ENCODE data around the gene PIGT. TPM values are rescaled to one million over a fixed set of nuclear protein-coding genes. Genes with fewer than 3 reads are reported as not detected.

PIGT gene
- total and polyA plus RNA-seq, 3 donors from 2014 or later = 115 to 140 (median 137) TPM

DNA sequence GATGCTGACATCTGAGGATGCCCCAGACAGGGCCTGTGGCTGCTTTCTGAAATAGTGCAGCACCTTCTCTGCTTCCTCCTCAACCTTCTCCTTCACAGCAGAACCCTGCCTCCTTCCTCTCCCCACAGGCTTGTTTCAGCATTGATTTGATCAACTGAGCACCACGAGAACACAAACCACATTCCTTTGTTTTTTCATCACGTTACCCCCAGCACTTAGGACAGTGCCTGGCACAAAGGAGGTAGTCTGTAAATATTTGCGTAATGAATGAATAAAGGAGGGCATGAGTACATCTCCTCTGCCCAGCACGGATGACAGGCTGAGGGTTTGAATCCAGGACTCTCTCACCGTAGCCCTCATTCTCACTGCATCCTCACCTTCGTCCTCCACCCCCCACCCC is 32.3 kb downstream of the PIGT start:
- intact Hi-C loops (cut with DNase I; ENCODE audit: low total_unique reads) = no loop called here
- no peaks in the 10 kb centered on the region for H3K4me1 ChIP-seq
- 74 to 84% methylated on average over 6 of the region's 6 CpGs for WGBS, 2 donors
- no peaks in the 10 kb centered on the region for H3K9me3 ChIP-seq
- DNase-seq = no peak
- H3K36me3 ChIP-seq (ENCODE audit: low read depth, missing control alignments) = no peaks in the 10 kb centered on the region
- H3K27me3 ChIP-seq = no peaks in the 10 kb centered on the region
- H3K27ac ChIP-seq = no peak overlapping the region
- TF ChIP-seq POLR2A (IDR thresholded peaks at IDR 0.05) = no peak
- no peak overlapping the region for H3K4me3 ChIP-seq

DNA sequence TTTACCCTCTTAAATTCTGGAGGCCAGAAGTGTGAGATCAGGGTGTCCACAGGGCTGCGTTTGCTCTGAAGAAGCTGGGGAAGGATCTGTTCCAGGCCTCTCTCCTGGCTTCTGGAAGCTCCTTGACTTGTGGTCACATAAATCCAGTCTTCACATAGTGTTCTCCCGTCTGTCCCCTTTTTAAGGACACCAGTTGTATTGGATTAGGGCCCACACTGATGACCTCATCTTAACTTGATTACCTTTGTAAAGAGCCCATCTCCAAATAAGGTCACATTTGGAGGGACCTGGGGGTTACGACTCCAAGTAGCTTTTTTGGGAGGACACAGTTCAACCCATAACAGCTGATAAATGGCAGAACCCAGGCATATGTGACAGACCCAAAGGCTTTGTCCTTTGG is 33.6 kb downstream of the PIGT start:
- Histone ChIP-seq H3K4me3 (no peak overlapping the region), H3K27me3 (no peaks in the 10 kb centered on the region), H3K36me3 (ENCODE audit: low read depth, missing control alignments) (no peaks in the 10 kb centered on the region), H3K27ac (no peak overlapping the region), H3K9me3 (no peaks in the 10 kb centered on the region), H3K4me1 (no peaks in the 10 kb centered on the region)
- TF ChIP-seq, protein P1, sequence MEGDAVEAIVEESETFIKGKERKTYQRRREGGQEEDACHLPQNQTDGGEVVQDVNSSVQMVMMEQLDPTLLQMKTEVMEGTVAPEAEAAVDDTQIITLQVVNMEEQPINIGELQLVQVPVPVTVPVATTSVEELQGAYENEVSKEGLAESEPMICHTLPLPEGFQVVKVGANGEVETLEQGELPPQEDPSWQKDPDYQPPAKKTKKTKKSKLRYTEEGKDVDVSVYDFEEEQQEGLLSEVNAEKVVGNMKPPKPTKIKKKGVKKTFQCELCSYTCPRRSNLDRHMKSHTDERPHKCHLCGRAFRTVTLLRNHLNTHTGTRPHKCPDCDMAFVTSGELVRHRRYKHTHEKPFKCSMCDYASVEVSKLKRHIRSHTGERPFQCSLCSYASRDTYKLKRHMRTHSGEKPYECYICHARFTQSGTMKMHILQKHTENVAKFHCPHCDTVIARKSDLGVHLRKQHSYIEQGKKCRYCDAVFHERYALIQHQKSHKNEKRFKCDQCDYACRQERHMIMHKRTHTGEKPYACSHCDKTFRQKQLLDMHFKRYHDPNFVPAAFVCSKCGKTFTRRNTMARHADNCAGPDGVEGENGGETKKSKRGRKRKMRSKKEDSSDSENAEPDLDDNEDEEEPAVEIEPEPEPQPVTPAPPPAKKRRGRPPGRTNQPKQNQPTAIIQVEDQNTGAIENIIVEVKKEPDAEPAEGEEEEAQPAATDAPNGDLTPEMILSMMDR (IDR thresholded peaks at IDR 0.05) = no peak
- no peak for TF ChIP-seq POLR2A (IDR thresholded peaks at IDR 0.05)
- DNase-seq = no peak
- intact Hi-C loops (cut with DNase I; ENCODE audit: low total_unique reads) = no loop called here
- 45 to 55% methylated on average over 3 of the region's 3 CpGs for WGBS, 2 donors

DNA sequence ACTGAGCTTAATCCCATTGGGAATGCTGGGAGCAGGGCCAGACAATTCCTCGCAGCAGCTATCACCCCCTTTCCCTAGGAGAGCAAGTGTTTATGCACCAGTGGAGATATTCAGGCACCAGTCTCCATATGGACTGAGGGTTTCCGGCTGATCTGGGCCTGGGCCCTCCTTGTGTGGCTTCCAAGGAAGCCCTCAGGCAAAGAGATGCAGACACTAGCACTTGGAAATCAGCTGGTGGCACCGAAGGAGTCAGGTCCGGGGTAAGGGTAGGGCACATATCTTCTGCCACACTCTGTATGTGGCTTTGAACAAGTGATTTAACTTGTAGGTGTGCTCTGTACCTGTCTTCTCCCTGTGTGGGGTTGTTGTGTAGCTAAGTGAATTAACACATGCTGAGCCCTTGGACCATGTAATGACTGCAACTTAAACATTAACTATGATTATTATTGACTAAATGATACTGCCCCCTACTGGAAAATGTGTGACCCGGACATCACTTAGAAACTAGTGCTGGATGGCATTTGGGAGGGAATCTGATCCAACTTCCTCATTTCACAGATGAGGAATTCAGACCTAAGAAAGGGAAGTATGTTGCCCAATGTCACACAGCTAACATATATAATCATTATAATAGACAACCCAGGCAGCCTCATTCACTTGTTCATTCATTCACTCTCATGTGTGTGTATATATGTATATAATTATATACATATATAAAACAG is 34.3 kb downstream of the PIGT start:
- no peak for TF ChIP-seq POLR2A (IDR thresholded peaks at IDR 0.05)
- TF ChIP-seq, protein P1 (IDR thresholded peaks at IDR 0.05) = peak in 2 of 3 experiments; percentile 49 to 57
- no peaks in the 10 kb centered on the region for H3K9me3 ChIP-seq
- DNase-seq = peak; percentile 30
- H3K27me3 ChIP-seq = no peaks in the 10 kb centered on the region
- no peak overlapping the region for H3K27ac ChIP-seq
- H3K36me3 ChIP-seq (ENCODE audit: low read depth, missing control alignments) = no peaks in the 10 kb centered on the region
- 66 to 74% methylated on average over 4 to 5 of the region's 5 CpGs for WGBS, 2 donors
- no peak overlapping the region for H3K4me3 ChIP-seq
- H3K4me1 ChIP-seq = no peaks in the 10 kb centered on the region
- intact Hi-C loops (cut with DNase I; ENCODE audit: low total_unique reads) = no loop called here

DNA sequence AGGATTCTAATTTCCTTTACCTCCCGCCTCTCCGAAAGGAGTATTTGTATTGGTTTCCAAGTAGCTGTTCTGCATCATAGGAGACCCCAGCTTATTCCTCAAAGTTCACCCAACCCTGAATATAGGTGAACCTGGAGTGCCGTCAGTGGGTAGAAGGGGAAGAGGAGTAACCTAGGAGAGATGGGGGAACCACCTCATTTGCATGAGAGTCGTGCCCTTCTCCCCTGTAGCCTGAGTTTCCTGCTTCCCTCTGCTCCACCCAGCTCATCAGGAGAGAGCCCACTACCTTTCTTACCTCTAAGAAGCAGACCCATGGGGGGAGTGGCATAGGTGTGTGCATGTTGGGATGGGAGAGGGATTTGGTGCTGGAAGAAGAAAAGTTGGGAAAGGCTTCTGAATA is 36.3 kb downstream of the PIGT start:
- intact Hi-C loops (cut with DNase I; ENCODE audit: low total_unique reads) = no loop called here
- no peak for DNase-seq
- Histone ChIP-seq H3K27ac (no peak overlapping the region), H3K4me3 (no peak overlapping the region), H3K4me1 (no peaks in the 10 kb centered on the region), H3K9me3 (no peaks in the 10 kb centered on the region), H3K27me3 (no peaks in the 10 kb centered on the region), H3K36me3 (ENCODE audit: low read depth, missing control alignments) (no peaks in the 10 kb centered on the region)
- WGBS, 2 donors = 67 to 70% methylated on average over 4 of the region's 4 CpGs
- TF ChIP-seq, protein P1 (IDR thresholded peaks at IDR 0.05) = no peak
- TF ChIP-seq POLR2A (IDR thresholded peaks at IDR 0.05) = no peak

DNA sequence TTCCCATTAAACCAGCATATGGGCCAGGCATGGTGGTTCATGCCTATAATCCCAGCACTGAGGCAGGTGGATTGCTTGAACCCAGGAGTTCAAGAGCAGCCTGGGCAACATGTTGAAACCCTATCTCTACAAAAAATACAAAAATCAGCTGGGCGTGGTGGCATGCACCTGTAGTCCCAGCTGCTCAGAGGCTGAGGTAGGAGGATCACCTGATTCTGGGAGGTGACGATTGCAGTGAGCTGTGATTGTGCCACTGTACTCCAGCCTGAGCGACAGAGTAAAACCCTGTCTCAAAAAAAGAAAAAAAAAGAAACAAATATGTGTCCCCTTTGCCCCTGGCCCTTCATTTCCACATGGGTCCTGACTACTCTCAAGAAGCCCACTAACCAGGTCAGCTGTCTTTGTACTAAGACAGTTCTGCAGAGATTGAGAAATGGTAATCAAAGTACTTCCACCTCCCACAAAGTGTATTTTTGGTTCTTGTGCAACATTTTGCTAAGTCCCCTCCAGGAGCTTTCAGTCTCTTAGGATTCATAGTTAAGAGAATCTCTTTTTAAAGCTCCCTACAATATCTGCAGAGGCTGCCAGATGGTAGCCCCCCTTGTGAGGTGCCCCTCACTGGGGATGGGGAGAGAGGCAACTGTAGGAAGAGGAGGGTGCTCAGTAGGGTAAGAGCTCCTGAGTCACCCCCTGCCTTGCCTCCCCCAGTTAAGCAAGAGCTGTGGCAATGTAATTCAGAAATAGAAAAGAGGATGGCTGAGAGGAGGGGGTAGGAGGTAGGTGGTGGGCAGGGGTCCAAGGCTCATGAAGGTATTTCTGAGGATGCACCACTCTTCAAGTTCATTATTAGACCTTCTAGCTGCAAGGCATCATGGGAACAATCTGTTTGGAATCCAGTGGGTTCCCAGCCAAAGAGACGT is 37.1 kb downstream of the PIGT start:
- H3K4me3 ChIP-seq = no peak overlapping the region
- H3K27ac ChIP-seq = no peak overlapping the region
- DNase-seq = no peak
- H3K4me1 ChIP-seq = no peaks in the 10 kb centered on the region
- intact Hi-C loops (cut with DNase I; ENCODE audit: low total_unique reads) = no loop called here
- H3K27me3 ChIP-seq = no peaks in the 10 kb centered on the region
- TF ChIP-seq, protein P1 (IDR thresholded peaks at IDR 0.05) = no peak
- no peak for TF ChIP-seq POLR2A (IDR thresholded peaks at IDR 0.05)
- no peaks in the 10 kb centered on the region for H3K9me3 ChIP-seq
- WGBS, 2 donors = 76 to 87% methylated on average over 4 of the region's 4 CpGs
- no peaks in the 10 kb centered on the region for H3K36me3 ChIP-seq (ENCODE audit: low read depth, missing control alignments)

Data from testis (tissue), 3 donors.